Osteoblast (primary cell): Measurements from ENCODE around the gene SHB. TPM values are rescaled to one million over a fixed set of nuclear protein-coding genes. Genes with fewer than 3 reads are reported as not detected.
A peak's percentile ranks its signal among the peaks of the same experiment; 100 is the strongest.

Source experiments
- DNase-seq: peaks from one replicate; pipeline ENCODE4 v3.0.0; 2011; ENCODE audit warnings: low spot score, mixed read lengths; ENCODE audit not compliant: insufficient read length; ENCODE audit errors: missing footprints
- H2AFZ ChIP-seq: 2 replicates; pipeline ENCODE4 v1.6.0; 2011; ENCODE audit warnings: mild to moderate bottlenecking, low read length
- H3K27ac ChIP-seq: 2 replicates; pipeline ENCODE4 v1.5.1; 2011; ENCODE audit warnings: mild to moderate bottlenecking, low read depth, low read length, moderate library complexity
- H3K27me3 ChIP-seq: 2 replicates; pipeline ENCODE4 v1.6.0; 2012; ENCODE audit warnings: mild to moderate bottlenecking, control low read depth, inconsistent platforms, low read length, moderate library complexity; ENCODE audit not compliant: insufficient read depth
- H3K36me3 ChIP-seq: 2 replicates; pipeline ENCODE4 v1.5.1; 2011; ENCODE audit warnings: mild to moderate bottlenecking, low read length, control low read depth, moderate library complexity; ENCODE audit not compliant: insufficient read depth
- H3K4me1 ChIP-seq: 2 replicates; pipeline ENCODE4 v1.5.1; 2011; ENCODE audit warnings: mild to moderate bottlenecking, low read length, control low read depth, moderate library complexity; ENCODE audit not compliant: insufficient read depth
- H3K4me2 ChIP-seq: 2 replicates; pipeline ENCODE4 v1.6.0; 2011; ENCODE audit warnings: mild to moderate bottlenecking, low read length; ENCODE audit not compliant: insufficient read depth
- H3K4me3 ChIP-seq: fragments of 200-600 bp; sonication (generic); 3 replicates; pipeline ENCODE4 v1.5.1; 2012; ENCODE audit warnings: mild to moderate bottlenecking, low read length, inconsistent platforms; ENCODE audit not compliant: insufficient read depth
- H3K79me2 ChIP-seq: 2 replicates; pipeline ENCODE4 v1.6.0; 2012; ENCODE audit warnings: mild to moderate bottlenecking, low read length, control low read depth, inconsistent platforms; ENCODE audit not compliant: insufficient read depth
- H3K9me3 ChIP-seq: 2 replicates; pipeline ENCODE4 v1.5.1; 2011; ENCODE audit warnings: low read depth, low read length, control low read depth
- H4K20me1 ChIP-seq: 2 replicates; pipeline ENCODE4 v1.6.0; 2012; ENCODE audit warnings: mild to moderate bottlenecking, low read length, control low read depth; ENCODE audit not compliant: insufficient read depth
- CTCF ChIP-seq: IDR thresholded peaks from 2 replicates; pipeline ENCODE4 v1.5.1; 2011; ENCODE audit warnings: mild to moderate bottlenecking, low read depth, low read length, moderate library complexity; ENCODE audit errors: extremely low read depth
- total RNA-seq: library from RNA; depleted of rRNA; stranded (reverse); fragments of >200 nt; gene quantifications from 2 replicates; pipeline ENCODE4 v1.2.3, GENCODE V29; 2012

SHB gene
- total RNA-seq, 1 donor: 9.4 TPM

- Histone ChIP-seq H3K79me2 (peaks cover 3% of the 10 kb centered on the region), H3K4me1 (peaks cover 27% of the 10 kb centered on the region), H2AFZ (no peak overlapping the region), H3K27ac (peak overlapping the region; percentile 18), H3K27me3 (no peaks in the 10 kb centered on the region), H3K9me3 (peaks cover 1% of the 10 kb centered on the region), H3K36me3 (peaks cover 11% of the 10 kb centered on the region), H3K4me2 (no peak overlapping the region), H3K4me3 (no peak overlapping the region), H4K20me1 (no peaks in the 10 kb centered on the region)
- DNase-seq: no peak
- TF ChIP-seq CTCF: no peak
These were observed 111.9 kb downstream of the SHB start for GRCh38 chr9:37956904-37957663.

GRCh38 chr9:37956423-37956820 is 112.6 kb downstream of the SHB start:
- H2AFZ ChIP-seq: no peak overlapping the region
- peaks cover 3% of the 10 kb centered on the region for H3K79me2 ChIP-seq
- no peaks in the 10 kb centered on the region for H3K27me3 ChIP-seq
- DNase-seq: peak; percentile 55
- H3K36me3 ChIP-seq: peaks cover 11% of the 10 kb centered on the region
- no peak overlapping the region for H3K27ac ChIP-seq
- no peak overlapping the region for H3K4me3 ChIP-seq
- H3K9me3 ChIP-seq: peaks cover 1% of the 10 kb centered on the region
- no peaks in the 10 kb centered on the region for H4K20me1 ChIP-seq
- TF ChIP-seq CTCF: no peak
- no peak overlapping the region for H3K4me2 ChIP-seq
- peaks cover 34% of the 10 kb centered on the region for H3K4me1 ChIP-seq

GRCh38 chr9:37955781-37956422 is 113.1 kb downstream of the SHB start:
- H3K4me3 ChIP-seq: no peak overlapping the region
- peaks cover 11% of the 10 kb centered on the region for H3K36me3 ChIP-seq
- H3K4me2 ChIP-seq: no peak overlapping the region
- peak; percentile 3 for DNase-seq
- no peaks in the 10 kb centered on the region for H4K20me1 ChIP-seq
- H3K9me3 ChIP-seq: peaks cover 1% of the 10 kb centered on the region
- H2AFZ ChIP-seq: no peak overlapping the region
- H3K4me1 ChIP-seq: peaks cover 34% of the 10 kb centered on the region
- H3K79me2 ChIP-seq: peaks cover 3% of the 10 kb centered on the region
- no peaks in the 10 kb centered on the region for H3K27me3 ChIP-seq
- no peak for TF ChIP-seq CTCF
- no peak overlapping the region for H3K27ac ChIP-seq

- no peak for TF ChIP-seq CTCF
- Histone ChIP-seq H3K4me3 (no peak overlapping the region), H2AFZ (no peak overlapping the region)
These were observed 114.4 kb downstream of the SHB start for GRCh38 chr9:37954581-37954981.

More at GRCh38 chr9:37954581-37954981, 114.4 kb downstream of the SHB start:
- Histone ChIP-seq H4K20me1 (peaks cover 2% of the 10 kb centered on the region), H3K36me3 (peaks cover 11% of the 10 kb centered on the region), H3K9me3 (peaks cover 1% of the 10 kb centered on the region), H3K79me2 (peaks cover under 1% of the 10 kb centered on the region), H3K27me3 (no peaks in the 10 kb centered on the region), H3K4me2 (peak overlapping the region; percentile 12), H3K4me1 (peaks cover 38% of the 10 kb centered on the region), H3K27ac (peak overlapping the region; percentile 99)
- DNase-seq: no peak
